ENCODE data around the gene SMIM45.

The SMIM45 gene

DNA sequence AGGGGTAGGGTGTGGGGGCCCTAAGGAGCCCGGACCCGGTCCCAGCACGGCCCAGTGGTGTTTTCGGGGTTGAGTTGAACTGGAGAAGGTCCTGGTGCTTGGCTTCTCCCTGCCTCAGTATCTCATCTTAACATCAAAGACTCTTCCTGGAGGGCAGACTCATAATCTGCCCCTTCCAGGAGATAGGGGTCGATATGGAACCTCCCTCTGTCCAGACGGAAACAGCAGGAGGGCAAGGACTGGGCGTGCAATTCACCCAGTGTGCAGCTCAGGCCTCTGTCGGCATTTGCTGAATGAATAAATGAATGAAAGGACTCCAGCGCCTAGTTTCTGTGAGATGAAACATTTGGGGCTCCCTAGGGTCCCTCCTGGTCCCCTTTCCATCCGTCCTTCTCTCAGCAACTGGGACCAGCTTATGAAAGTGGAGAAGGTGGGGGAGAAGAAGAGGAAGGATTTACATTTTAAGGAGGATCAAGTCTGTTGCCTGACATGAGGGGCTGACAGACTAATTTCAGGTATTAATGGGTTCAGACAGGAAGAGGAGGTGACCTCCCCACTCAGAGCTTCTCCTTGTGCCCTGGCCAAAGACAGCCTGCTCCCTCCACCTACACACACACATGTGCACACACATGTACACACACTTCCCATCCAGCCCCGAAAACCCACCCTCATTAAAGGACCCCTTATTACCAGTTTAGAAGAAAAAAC lies 36.0 kb upstream of the SMIM45 start:
- no peak for DNase-seq (ENCODE audit: low read depth)

- no peak for DNase-seq (ENCODE audit: low read depth)
Measured at GRCh38 chr22:41916745-41917358, 35.1 kb upstream of the SMIM45 start.

GRCh38 chr22:41917375-41917902 lies 34.5 kb upstream of the SMIM45 start:
- DNase-seq (ENCODE audit: low read depth), result no peak

DNA sequence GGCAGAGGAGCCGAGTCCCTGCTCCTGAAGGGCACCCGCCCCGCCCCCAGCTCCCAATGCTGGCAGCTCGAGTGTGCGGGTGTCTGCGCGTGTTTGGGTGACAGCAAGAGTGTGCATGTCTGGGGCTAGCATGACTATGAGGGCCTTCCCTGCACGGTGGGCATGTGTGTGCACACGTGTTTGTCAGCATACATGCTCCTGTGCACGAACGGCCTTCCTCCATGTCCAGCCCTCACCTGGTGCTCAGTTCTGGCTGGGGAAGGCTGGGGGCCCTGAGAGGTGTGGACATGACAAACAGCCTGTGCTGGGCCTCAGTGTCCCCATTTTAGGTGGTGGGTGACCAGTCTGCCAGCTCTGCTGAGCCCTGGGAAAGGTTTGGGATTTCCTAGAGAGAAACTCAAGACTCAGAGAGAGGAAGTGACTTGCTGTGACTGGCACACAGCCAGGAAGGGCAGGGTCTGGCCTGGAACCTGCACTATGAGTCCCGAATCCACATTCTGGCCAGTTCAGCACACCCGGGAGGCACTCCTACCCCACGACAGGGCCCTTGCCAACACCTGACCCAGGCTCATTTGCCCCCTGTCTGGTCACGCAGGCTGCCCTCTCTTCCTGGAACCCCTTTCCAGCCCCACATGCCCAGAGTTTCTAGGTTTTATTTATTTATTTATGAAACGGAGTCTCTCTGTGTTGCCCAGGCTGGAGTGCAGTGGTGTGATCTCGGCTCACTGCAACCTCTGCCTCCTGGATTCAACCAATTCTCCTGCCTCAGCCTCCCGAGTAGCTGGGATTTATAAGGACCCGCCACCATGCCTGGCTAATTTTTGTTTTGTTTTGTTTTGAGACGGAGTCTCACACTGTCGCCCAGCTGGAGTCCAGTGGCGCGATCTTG lies 33.8 kb upstream of the SMIM45 start:
- no peak for DNase-seq (ENCODE audit: low read depth)

- DNase-seq (ENCODE audit: low read depth), result peak; percentile 57
Measured at GRCh38 chr22:41919357-41920224, 32.4 kb upstream of the SMIM45 start.

DNA sequence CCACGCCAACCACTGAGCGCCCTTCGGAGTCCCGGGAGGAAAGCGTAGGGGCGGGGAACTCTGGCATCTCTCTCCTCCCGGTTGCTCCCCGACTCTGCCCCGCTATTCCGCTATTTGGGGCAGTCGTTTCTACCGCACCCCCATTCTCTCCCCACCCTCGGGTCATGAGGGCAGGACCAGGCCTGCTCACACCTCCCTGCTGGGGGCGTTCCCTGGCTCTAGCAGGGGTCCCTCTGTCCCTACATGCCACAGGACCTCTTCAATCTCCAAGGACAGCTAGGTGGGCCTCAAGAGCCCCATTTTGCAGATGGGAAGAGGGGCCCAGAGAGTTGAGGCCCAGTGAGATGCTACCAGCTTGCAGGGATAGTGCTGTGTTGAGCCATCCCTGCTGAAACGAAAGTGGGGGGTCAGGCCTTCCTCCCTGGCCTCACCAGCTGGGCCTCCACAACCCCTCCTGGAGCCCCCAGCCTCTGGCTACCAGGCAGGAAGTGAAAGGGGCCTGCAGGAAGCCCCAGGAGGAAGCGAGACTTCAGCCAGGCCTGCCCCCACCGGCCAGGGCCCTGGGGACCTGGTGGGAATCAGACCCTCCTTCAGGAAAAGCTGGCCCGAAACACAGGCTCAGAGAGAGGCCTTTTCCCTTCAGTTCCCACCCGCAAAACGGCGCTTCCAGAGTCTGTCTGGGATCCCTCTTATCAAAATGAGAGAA lies 31.5 kb upstream of the SMIM45 start:
- DNase-seq (ENCODE audit: low read depth), result no peak

- no peak for DNase-seq (ENCODE audit: low read depth)
Measured at GRCh38 chr22:41922328-41922727, 29.6 kb upstream of the SMIM45 start.

GRCh38 chr22:41922940-41923594 lies 28.9 kb upstream of the SMIM45 start:
- no peak for DNase-seq (ENCODE audit: low read depth)

DNA sequence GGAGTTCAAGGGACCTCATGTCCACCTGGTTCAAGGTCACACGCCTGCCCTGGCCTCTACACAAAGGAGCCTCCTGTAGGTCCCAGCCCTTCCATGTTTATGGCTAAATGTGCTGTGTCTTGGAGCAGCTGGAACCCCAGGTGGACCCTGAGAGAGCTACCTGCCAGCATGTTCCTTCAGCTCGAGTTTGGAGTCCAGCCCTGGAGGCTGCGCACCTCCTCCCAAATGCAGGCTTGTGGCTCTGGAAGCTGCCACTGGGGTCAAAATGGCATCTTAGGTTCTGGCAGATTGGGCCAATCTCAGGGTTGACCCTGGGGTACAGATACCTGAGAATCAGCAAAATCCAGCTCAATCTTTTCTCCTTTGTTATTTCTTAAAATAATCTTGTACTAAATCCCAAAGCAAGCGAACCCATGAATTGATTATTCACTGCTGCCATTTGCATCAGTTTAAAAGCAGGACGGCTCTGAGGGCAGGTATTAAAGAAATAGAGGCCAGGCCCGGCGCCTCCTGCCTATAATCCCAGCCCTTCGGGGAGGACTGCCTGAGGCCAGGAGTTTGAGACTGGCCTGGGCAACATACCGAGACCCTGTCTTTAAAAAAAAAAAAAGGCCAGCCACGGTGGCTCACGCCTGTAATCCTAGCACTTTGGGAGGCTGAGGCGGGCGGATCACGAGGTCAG lies 28.2 kb upstream of the SMIM45 start:
- DNase-seq (ENCODE audit: low read depth), result no peak

GRCh38 chr22:41925783-41926460 lies 26.0 kb upstream of the SMIM45 start:
- DNase-seq (ENCODE audit: low read depth), result peak; percentile 62

DNA sequence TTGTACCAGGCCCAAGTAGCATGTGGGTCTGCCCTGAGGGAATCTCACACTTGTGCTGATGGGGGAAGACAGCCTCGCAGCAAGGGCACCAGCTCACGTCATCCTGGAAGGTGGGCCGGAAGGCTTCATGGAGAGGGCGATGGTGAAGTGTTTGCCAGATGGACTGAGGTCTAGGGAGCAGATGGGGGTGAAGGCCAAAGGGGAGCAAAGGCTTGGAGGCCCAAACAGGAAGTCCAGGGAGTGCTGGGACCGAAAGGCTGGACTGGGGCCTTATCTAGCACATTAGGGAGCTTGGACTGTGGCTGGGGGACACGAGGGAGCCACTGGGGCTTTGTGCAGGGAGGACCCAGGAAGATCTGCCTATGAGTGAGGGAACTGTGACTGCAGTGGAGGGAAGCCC lies 24.1 kb upstream of the SMIM45 start:
- DNase-seq (ENCODE audit: low read depth), result no peak

GRCh38 chr22:41928593-41929417 lies 23.1 kb upstream of the SMIM45 start:
- no peak for DNase-seq (ENCODE audit: low read depth)

DNA sequence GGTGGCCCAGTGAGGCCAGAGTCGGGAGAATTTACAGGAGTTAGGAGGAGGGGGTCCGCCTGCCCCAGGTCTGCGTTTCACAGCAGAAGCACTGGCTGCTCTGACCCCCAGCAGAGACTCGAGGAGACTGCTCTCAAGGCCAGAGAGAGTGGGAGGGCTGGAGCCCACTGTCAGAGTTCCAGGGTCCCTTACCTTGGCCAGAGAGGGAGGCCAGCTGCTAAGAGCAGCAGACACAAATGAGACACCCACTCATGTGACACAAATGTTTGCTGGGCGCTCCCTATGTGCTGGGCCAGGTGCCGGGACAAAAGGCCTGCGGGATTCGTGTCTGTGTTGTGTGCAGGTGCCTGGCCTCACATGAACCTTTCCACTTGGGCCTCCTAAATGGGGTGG lies 22.5 kb upstream of the SMIM45 start:
- DNase-seq (ENCODE audit: low read depth), result no peak

- no peak for DNase-seq (ENCODE audit: low read depth)
Measured at GRCh38 chr22:41931701-41932269, 20.2 kb upstream of the SMIM45 start.

- no peak for DNase-seq (ENCODE audit: low read depth)
Measured at GRCh38 chr22:41932353-41932752, 19.6 kb upstream of the SMIM45 start.

DNA sequence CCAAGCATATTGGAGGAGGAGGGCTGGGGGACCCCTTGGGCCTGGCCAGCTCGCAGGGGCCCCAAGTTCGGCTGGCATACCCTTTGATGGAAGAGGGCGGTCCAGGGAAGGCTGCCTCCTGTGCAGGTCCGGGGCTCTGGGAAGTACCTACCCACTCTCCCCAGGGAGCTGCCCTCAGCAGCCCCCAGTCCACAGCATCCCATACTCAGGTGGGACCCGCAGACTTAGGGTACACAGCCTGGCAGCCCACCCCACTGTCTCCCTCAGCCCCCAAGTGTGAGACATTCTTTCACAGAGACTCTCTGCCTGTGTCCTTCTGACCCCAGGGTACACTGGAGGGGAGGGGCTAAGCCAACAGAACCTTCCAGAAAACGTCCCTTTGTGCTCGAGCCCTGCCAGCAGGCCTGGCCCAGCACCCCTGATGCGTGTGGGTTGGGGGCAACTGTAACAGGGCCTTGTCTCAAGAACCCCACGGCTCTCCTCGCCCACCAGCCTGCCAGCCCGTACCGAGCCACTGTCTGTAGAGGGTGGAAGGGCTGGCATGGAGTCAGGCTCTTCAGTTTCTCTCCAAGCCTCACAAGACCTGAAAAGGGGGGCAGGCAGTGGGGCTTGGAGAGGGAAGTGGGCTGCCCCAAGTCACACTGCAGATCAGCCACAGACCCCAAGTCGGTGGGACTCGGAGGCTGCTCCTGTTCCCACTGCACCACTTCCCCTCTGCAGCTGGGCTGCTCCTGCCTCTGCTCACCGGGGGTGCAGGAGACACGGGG lies 18.4 kb upstream of the SMIM45 start:
- no peak for DNase-seq (ENCODE audit: low read depth)

DNA sequence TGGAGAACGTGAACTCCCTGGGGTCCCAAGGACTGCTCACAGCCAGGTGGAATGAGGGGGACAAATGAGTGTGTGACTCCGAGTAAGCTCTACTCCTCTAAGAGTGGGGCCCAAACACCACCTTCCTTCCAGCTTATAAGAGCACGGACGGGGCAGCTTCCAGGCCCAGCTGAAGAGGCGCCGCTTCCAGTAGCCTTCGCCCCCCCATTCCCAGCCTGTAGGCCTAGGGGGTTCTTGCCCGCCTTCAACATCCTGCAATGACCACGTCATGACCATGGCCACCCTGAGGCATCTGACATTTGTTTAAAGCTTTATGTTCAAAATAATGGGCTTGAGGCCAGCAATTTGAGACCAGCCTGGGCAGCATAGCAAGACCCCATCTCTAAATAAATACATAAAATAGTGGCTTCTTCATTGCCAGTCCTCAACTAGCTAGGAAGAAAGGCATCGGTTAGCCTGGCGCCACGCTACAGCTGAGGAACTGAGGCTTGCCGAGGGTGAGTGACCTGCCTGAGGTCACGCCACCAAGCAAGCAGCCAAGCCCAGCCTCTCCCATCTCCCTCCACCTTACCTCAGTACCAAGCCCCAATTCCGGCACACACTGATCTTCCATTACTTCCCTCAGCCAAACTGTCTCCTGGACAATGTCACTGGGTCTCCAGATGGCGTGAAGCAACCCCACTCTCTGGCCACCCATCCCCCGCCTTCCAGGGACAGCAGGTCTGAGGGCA lies 17.5 kb upstream of the SMIM45 start:
- no peak for DNase-seq (ENCODE audit: low read depth)
